Colonic mucosa (tissue), 4 donors: ENCODE data around the gene AGAP1. TPM values are rescaled to one million over a fixed set of nuclear protein-coding genes. Genes with fewer than 3 reads are reported as not detected.
A peak's percentile ranks its signal among the peaks of the same experiment; 100 is the strongest.
"Not testable (repeated sequence)": the region's sequence is repeated elsewhere in the genome, so short reads cannot be mapped to it uniquely, and the experiment has no call there.

Experiments
- DNase-seq: peaks from one replicate; pipeline ENCODE4 v3.0.0-alpha.2; 2020
- H3K27ac ChIP-seq: fragments of 200-600 bp; one replicate; pipeline ENCODE4 v1.8.0; 2021
- H3K27me3 ChIP-seq: fragments of 200-600 bp; one replicate; pipeline ENCODE4 v1.8.0; 2021
- H3K36me3 ChIP-seq: fragments of 200-600 bp; one replicate; pipeline ENCODE4 v1.8.0; 2021
- H3K4me1 ChIP-seq: fragments of 200-600 bp; one replicate; pipeline ENCODE4 v1.8.0; 2021; ENCODE audit warnings: mild to moderate bottlenecking
- H3K4me3 ChIP-seq: fragments of 200-600 bp; one replicate; pipeline ENCODE4 v1.8.0; 2021
- H3K9ac ChIP-seq, 2 donors: one replicate each; pipeline ENCODE4 v1.7.0; 2013; ENCODE audit warnings: control low read depth in 2 of 2, low read depth in 2 of 2, low read length in 2 of 2
- H3K9me3 ChIP-seq: fragments of 200-600 bp; one replicate; pipeline ENCODE4 v1.8.0; 2021
- intact Hi-C: fragments of 100-400 bp; cut with DNase I; formaldehyde crosslinking; loops from one replicate; pipeline ENCODE4 v1.14.1; 2022
- total RNA-seq, 2 donors: library from RNA; stranded (reverse); fragmentation: NEBNext Ultra II Directional in 1 of 2; extraction: Animal tissue kit (Norgen Biotek cat#: 25700) in 1 of 2; gene quantifications; one replicate each; pipeline ENCODE4 v1.2.1, GENCODE V29; 2021
- TF ChIP-seq, protein P1 (sequence below): fragments of 200-600 bp; IDR thresholded peaks from one replicate; pipeline ENCODE4 v1.8.0; 2022; ENCODE audit warnings: antibody characterized with exemption, mild to moderate bottlenecking
- donor health status: healthy.
- donor health status: DM: no; HTN: no; CAD: no.
- donor health status: DM: no; HTN: no; CAD: no.

Gene AGAP1
- total RNA-seq, 2 donors from 2014 or later = 62.1 to 62.9 TPM

DNA sequence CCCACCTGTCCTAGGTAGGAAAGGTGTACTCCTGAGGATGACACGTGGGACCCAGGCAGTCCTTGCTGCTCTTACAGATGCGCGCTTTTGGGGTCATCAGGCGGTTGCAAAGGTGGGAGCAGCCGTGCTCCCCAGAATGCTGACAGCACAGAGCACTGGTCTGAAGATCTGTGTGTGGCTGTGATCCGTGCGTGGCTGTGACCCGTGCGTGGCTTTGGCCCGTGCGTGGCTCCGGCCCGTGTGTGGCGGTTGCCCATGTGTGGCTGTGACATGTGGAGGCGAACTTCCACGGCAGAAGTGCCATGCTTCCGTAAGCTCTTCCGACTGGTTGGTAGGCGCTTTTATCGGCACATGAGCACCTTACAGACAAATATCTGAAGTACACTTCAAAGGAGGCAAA, 270.0 kb downstream of the AGAP1 start:
- no peaks in the 10 kb centered on the region for H3K9me3 ChIP-seq
- H3K4me1 ChIP-seq = no peaks in the 10 kb centered on the region
- H3K4me3 ChIP-seq = no peak overlapping the region
- H3K27me3 ChIP-seq = no peaks in the 10 kb centered on the region
- no peak overlapping the region for H3K27ac ChIP-seq
- TF ChIP-seq, protein P1, sequence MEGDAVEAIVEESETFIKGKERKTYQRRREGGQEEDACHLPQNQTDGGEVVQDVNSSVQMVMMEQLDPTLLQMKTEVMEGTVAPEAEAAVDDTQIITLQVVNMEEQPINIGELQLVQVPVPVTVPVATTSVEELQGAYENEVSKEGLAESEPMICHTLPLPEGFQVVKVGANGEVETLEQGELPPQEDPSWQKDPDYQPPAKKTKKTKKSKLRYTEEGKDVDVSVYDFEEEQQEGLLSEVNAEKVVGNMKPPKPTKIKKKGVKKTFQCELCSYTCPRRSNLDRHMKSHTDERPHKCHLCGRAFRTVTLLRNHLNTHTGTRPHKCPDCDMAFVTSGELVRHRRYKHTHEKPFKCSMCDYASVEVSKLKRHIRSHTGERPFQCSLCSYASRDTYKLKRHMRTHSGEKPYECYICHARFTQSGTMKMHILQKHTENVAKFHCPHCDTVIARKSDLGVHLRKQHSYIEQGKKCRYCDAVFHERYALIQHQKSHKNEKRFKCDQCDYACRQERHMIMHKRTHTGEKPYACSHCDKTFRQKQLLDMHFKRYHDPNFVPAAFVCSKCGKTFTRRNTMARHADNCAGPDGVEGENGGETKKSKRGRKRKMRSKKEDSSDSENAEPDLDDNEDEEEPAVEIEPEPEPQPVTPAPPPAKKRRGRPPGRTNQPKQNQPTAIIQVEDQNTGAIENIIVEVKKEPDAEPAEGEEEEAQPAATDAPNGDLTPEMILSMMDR = no peak
- intact Hi-C loops = no loop called here
- no peaks in the 10 kb centered on the region for H3K36me3 ChIP-seq
- H3K9ac ChIP-seq = no peak overlapping the region
- no peak for DNase-seq

DNA sequence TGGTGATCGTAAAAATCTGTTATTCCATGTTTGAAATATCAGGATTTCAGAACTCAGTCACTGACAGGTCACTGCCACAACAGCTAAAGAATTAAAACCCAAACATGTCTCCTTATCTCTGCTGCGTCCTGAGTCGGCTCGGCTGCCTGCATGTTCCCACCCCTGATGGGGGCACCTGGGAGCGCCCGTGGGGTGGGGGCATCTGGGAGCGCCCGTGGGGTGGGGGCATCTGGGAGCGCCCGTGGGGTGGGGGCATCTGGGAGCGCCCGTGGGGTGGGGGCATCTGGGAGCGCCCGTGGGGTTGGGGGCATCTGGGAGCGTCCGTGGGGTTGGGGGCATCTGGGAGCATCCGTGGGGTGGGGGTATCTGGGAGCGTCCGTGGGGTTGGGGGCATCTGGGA, 270.6 kb downstream of the AGAP1 start:
- H3K9me3 ChIP-seq, H3K36me3 ChIP-seq, DNase-seq, H3K27ac ChIP-seq, H3K27me3 ChIP-seq, H3K9ac ChIP-seq, H3K4me1 ChIP-seq, H3K4me3 ChIP-seq, intact Hi-C loops: not testable (repeated sequence)

DNA sequence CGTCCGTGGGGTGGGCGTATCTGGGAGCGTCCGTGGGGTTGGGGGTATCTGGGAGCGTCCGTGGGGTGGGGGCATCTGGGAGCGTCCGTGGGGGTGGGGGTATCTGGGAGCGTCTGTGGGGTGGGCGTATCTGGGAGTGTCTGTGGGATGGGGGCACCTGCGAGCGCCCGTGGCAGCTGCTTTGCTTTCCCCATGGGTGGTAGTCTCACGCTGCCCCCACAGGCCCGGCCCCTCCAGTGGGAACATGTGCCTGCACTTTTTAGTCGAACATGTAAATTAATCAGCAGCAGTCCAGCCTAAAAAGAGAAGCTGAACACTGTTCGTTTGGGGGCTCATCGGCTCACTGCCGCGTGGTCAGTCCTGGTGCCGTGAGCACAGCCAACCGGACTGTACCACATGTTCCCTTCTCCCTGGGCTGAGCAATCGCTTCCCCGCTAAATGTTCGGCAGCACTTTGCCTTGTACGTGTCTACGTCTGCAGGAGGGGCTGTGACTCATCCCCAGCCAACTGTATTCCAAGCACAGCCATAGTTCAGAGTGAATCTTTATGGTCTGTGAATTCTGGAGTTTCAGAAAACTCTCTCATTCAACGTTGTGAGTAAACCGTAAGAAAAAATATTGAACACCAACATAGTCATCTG, 271.5 kb downstream of the AGAP1 start:
- TF ChIP-seq, protein P1 = no peak
- no peak for DNase-seq
- Histone ChIP-seq H3K4me1 (no peaks in the 10 kb centered on the region), H3K27ac (no peak overlapping the region), H3K36me3 (no peaks in the 10 kb centered on the region), H3K9ac (no peak overlapping the region), H3K9me3 (no peaks in the 10 kb centered on the region), H3K4me3 (no peak overlapping the region), H3K27me3 (no peaks in the 10 kb centered on the region)
- intact Hi-C loops = loop anchor here (5.0 kb wide), 1 partner anchor 412 kb away; no protein-coding TSS in a partner anchor

DNA sequence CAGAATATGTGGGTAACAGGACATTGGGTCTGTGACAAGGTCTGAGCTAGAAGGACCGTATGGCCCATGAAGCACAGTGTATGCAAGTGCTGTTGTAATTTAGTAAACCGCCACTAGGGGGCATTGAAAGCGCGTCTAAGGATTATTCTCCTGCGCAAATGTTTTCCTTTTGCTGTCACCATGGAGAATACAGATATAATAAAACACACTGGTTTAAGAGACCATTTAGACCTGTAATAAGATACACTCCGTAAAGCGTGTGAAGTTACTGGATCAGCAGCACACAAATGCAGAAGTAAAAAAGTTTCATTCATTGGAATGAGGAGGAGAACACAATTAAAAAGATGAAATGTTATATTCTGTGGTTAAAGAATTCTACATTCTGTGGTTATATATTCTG, 272.4 kb downstream of the AGAP1 start:
- Histone ChIP-seq H3K27ac (no peak overlapping the region), H3K9me3 (no peaks in the 10 kb centered on the region), H3K36me3 (no peaks in the 10 kb centered on the region), H3K4me1 (no peaks in the 10 kb centered on the region), H3K4me3 (no peak overlapping the region), H3K9ac (no peak overlapping the region), H3K27me3 (no peaks in the 10 kb centered on the region)
- peak; percentile 85 for DNase-seq
- TF ChIP-seq, protein P1 = peak; percentile 92
- intact Hi-C loops = loop anchor here (5.0 kb wide), 1 partner anchor 411 kb away; no protein-coding TSS in a partner anchor

DNA sequence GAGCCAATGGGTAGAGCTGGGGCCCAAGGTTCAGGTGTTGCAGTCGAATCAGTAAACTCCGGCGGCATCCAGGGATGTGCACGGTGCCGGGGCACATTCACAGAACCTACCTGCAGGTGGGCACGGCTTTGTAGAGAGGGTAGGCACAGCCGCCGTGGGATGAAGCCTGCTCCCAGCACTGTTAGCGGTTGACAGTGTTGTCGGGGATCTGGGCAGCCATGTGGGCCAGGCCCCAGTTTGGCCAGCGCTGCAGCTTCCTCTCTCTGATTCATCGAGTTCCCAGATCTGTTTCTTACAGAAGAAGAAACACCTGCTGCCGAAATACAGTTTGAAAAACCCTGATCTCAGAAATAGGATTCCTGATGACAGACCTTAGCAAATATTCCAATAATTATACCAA, 274.8 kb downstream of the AGAP1 start:
- Histone ChIP-seq H3K9me3 (no peaks in the 10 kb centered on the region), H3K36me3 (no peaks in the 10 kb centered on the region), H3K4me3 (no peak overlapping the region), H3K9ac (no peak overlapping the region), H3K27me3 (no peaks in the 10 kb centered on the region), H3K27ac (no peak overlapping the region), H3K4me1 (no peaks in the 10 kb centered on the region)
- intact Hi-C loops = loop anchor here (5.0 kb wide), 1 partner anchor 409 kb away; no protein-coding TSS in a partner anchor
- TF ChIP-seq, protein P1 = no peak
- DNase-seq = no peak

DNA sequence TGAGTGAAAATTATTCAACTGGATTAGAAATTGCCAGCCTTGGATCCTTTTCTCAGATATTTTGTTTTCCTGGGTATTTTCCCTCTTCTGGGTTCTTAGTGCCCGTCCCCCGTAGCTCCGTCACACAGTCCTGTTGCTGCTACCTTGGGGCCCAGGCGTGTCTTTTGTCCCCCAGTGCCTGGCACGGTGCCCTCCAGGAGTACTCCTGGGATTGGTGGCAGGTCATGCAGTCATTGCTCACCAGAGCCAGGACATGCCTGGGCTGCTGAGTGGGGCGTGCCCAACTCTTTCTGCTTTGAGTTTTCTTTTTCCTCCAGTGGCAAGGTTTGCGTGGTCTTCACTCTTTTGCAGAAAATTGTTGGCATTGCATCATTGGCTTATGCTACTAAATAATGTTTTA, 275.2 kb downstream of the AGAP1 start:
- H3K27ac ChIP-seq = no peak overlapping the region
- no peaks in the 10 kb centered on the region for H3K9me3 ChIP-seq
- no peak for DNase-seq
- H3K4me3 ChIP-seq = no peak overlapping the region
- intact Hi-C loops = loop anchor here (5.0 kb wide), 1 partner anchor 408 kb away; no protein-coding TSS in a partner anchor
- no peak overlapping the region for H3K9ac ChIP-seq
- TF ChIP-seq, protein P1 = no peak
- H3K4me1 ChIP-seq = no peaks in the 10 kb centered on the region
- no peaks in the 10 kb centered on the region for H3K27me3 ChIP-seq
- H3K36me3 ChIP-seq = no peaks in the 10 kb centered on the region
